GM12875 (cell line): ENCODE data around the gene FGF19.

Experiments
- H3K4me3 ChIP-seq: one replicate; pipeline ENCODE4 v1.5.1; 2011; ENCODE audit warnings: low read depth, low read length, control low read depth
- TF ChIP-seq, protein P1 (sequence below): IDR thresholded peaks from 2 replicates; pipeline ENCODE4 v1.5.1; 2011; ENCODE audit warnings: low read depth, mild to moderate bottlenecking, control low read depth, inconsistent platforms, low read length, moderate library complexity, borderline replicate concordance; ENCODE audit not compliant: insufficient read depth

FGF19 gene

DNA sequence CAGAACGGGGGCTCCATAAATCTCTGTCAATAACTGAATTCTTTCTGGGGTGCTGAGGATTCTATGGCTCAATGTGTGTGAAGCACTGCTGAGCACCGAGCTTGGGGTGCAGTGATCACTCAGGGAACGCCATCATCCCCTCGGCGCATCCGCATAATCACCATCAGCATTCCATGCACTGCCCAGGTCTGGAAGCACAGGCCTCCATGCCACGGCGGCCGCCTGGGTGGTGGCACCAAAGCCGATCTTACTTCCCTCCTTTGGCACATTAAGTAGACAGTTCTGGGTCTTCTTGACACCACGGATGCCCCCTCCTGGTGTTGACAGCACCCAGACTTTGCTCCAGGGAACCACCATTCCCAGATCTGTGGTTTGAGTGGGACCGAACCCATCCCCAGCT, 44.2 kb downstream of the FGF19 start:
- TF ChIP-seq, protein P1, sequence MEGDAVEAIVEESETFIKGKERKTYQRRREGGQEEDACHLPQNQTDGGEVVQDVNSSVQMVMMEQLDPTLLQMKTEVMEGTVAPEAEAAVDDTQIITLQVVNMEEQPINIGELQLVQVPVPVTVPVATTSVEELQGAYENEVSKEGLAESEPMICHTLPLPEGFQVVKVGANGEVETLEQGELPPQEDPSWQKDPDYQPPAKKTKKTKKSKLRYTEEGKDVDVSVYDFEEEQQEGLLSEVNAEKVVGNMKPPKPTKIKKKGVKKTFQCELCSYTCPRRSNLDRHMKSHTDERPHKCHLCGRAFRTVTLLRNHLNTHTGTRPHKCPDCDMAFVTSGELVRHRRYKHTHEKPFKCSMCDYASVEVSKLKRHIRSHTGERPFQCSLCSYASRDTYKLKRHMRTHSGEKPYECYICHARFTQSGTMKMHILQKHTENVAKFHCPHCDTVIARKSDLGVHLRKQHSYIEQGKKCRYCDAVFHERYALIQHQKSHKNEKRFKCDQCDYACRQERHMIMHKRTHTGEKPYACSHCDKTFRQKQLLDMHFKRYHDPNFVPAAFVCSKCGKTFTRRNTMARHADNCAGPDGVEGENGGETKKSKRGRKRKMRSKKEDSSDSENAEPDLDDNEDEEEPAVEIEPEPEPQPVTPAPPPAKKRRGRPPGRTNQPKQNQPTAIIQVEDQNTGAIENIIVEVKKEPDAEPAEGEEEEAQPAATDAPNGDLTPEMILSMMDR: no peak

GRCh38 chr11:69658626-69659450, 45.0 kb downstream of the FGF19 start:
- H3K4me3 ChIP-seq: no peak overlapping the region
- TF ChIP-seq, protein P1: no peak

More for the DNA sequence above, 44.2 kb downstream of the FGF19 start:
- H3K4me3 ChIP-seq: no peak overlapping the region

DNA sequence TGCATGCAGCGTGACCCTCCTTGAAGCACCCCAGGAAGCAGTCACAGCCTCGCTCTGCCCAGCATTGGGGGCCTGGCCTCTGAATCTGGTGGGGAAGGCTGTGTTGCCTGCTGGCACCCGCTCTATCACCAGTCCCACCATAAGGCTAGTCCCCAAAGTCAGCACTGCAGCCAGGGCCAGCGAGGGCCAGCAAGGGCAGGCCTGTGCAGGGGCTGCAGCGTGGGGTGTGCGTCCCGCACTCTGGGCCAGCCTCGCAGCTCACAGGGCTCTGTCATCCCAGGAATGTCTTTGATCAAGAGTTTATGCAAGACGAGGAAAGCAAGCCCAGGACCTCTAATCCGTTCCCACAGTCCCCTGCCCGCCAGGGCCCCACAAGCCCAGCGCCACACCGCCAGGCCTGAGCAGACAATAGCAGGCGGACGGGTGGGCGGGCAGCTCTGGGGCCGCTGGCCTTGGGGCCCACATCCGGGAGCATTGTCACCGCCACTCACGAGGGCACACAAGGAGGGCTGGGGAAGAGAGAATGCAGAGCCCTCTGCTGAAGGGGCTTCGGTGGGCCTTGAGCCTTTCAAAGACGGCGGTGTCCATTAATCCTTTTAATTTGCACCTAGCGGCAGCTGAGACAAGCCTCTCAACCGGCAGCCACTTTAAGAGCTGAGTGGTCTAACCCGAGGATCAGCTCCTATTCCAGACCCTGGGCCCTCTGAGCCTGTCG, 45.8 kb downstream of the FGF19 start:
- H3K4me3 ChIP-seq: no peak overlapping the region
- TF ChIP-seq, protein P1: no peak

GRCh38 chr11:69657456-69657910, 46.3 kb downstream of the FGF19 start:
- H3K4me3 ChIP-seq: no peak overlapping the region
- TF ChIP-seq, protein P1: no peak

DNA sequence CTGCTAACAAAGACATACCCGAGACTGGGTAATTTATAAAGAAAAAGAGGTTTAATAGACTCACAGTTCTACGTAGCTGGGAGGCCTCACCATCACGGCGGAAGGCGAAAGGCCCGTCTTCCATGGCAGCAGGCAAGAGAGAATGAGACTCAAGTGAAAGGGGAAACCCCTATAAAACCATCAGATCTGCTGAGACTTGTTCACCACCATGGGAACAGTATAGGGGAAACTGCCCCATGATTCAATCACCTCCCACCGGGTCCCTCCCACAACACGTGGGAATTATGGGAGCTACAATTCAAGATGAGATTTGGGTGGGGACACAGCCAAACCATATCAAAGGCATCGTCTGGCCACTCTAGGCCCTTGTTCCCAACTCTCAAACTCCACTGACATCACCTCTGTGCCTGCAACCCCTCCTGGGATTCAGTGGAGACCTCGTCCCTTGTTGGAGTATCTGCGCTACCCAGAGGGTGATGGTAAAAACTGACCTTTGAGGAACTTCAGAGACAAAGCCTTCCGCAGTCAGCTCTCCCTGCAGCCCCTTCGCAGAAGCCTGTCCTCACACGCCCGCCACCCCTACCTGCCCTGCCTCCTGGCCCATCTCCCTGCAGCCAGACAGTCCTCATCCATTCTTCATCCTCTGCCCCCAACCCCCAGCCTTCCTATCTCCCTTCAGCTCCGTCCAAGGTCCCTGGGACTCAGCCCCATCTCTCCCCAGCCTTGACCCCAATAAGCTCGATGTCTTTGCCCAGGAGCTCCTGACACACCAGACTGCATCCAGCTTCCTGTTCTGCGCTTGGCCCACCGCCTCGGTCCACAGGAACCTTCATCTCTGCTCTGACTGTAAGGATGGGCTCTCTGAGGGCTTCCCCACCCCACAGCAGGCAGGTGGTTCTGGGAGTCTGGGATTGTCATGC, 47.0 kb downstream of the FGF19 start:
- no peak overlapping the region for H3K4me3 ChIP-seq
- TF ChIP-seq, protein P1: no peak

DNA sequence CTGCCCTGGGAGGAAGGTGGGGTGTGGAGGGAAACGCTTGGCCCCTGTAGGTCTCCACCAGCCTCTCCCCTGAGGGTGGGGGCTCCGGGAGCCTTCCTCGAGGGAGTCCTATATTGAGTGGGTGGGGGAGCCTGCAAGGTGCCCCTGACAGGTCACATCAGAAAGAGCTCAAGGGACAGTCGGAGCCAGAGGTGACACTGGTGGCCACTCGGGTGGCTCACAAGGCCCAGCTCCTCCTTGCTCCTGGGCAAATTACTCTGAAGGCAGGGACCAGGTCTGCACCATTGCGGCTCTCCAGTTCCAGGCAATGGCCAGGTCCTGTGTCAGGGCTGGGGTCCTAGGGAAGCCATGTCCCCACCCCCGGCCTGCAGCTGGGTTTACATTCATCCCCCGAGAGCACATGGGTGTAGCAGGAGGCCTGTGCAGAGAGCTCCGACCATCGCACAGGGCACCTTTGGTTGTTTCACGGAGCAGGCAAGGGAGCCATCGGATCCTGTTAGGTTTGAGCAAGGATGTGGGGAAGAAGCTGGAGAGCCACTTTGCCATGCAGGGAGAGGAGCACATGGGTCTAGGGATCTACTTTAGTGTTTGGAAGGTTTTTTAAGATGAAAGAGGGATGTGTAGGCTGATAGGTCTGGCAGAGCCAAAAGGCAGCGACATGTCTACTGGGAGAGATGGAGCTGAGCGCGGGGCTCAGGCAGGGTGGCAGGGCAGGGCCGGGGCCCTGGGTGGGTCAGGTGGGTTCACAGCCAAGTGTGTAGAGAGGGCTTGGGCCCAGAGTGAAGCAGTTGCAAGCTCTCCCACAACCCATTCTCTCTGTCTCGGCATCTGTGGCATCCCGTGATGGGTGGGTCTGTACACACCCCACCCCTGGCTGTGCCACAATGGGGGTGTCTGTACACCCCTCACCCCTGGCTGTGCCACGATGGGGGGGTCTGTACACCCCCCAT, 48.1 kb downstream of the FGF19 start:
- TF ChIP-seq, protein P1: no peak
- no peak overlapping the region for H3K4me3 ChIP-seq
